Bronchial epithelial cell (primary cell): ENCODE data around the gene PRKCB. TPM values are rescaled to one million over a fixed set of nuclear protein-coding genes. Genes with fewer than 3 reads are reported as not detected.
"Not testable (repeated sequence)": the region's sequence is repeated elsewhere in the genome, so short reads cannot be mapped to it uniquely, and the experiment has no call there.

Experiments
- DNase-seq: peaks from one replicate; pipeline ENCODE4 v3.0.0-alpha.2; 2010; ENCODE audit warnings: low read depth
- FAIRE-seq: peaks from 2 replicates; lab custom pipeline; 2011; peaks lifted over from hg19 to GRCh38; lab: Jason Lieb, UNC
- H3K27me3 ChIP-seq: 2 replicates; pipeline ENCODE4 v1.5.1; 2011; ENCODE audit warnings: low read length; ENCODE audit not compliant: control insufficient read depth, insufficient read depth
- H3K36me3 ChIP-seq: 2 replicates; pipeline ENCODE4 v1.5.1; 2011; ENCODE audit warnings: low read length; ENCODE audit not compliant: control insufficient read depth, insufficient read depth
- H3K4me3 ChIP-seq: 2 replicates; pipeline ENCODE4 v1.5.1; 2011; ENCODE audit warnings: mild to moderate bottlenecking, low read depth, low read length, control low read depth
- CTCF ChIP-seq: IDR thresholded peaks from 2 replicates; pipeline ENCODE4 v1.5.1; 2011; ENCODE audit warnings: mild to moderate bottlenecking, moderate library complexity, low read length, control low read depth, inconsistent platforms; ENCODE audit not compliant: insufficient read depth, severe bottlenecking
- total RNA-seq: library from RNA; depleted of rRNA; stranded (reverse); fragments of >200 nt; gene quantifications from 2 replicates; pipeline ENCODE4 v1.2.1, GENCODE V29; 2014

PRKCB gene
- total RNA-seq, 1 donor from 2014 or later, result not detected

DNA sequence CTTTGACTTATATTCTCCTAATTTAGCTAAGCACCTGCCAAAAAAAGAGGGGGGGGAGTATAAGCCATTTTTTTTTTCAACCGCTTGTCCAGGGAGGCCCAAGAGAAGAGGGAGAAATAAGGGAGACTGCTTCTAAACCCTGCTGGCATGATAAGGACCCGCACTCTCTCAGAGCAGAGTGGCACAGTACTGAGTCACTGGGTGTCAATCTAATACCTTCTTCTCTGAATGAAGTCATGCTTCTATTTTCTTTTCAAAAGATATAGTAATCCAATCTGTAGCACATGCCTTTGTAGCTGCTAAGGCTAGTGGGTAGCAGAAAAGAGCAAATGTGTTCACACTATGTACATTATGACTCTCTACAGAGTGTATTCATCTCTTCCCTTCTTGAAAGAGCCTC is 385.4 kb downstream of the PRKCB start:
- Histone ChIP-seq H3K36me3 (no peaks in the 10 kb centered on the region), H3K4me3 (no peak overlapping the region), H3K27me3 (no peaks in the 10 kb centered on the region)
- no peak for TF ChIP-seq CTCF
- DNase-seq, result no peak
- FAIRE-seq, result no peak

DNA sequence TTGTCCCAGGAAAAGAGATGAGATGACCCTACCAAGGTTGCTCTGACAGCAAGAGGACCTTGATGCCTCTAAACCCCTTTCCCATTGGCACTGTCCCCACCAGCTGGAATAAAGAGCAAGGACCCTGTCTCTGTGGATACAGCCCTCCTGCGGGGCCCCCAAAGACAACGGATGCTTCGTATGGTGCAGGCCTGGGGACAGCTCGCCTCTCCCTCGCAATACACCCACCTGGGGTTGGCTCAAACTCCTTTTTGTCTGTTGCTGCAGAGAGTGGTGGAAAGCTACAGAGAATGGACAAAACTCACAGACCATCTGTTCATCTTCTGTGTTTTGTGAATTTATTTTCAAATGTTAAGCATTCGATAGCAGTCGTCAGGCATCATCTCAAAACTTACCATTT is 392.7 kb downstream of the PRKCB start:
- H3K4me3 ChIP-seq, result no peak overlapping the region
- no peaks in the 10 kb centered on the region for H3K36me3 ChIP-seq
- H3K27me3 ChIP-seq, result no peaks in the 10 kb centered on the region
- no peak for TF ChIP-seq CTCF
- DNase-seq, result no peak
- FAIRE-seq, result no peak

- FAIRE-seq (no peak), DNase-seq (no peak)
- H3K36me3 ChIP-seq, result no peaks in the 10 kb centered on the region
- H3K27me3 ChIP-seq, result no peaks in the 10 kb centered on the region
- no peak overlapping the region for H3K4me3 ChIP-seq
- TF ChIP-seq CTCF, result no peak
These were observed 397.2 kb downstream of the PRKCB start for GRCh38 chr16:24232936-24233335.

DNA sequence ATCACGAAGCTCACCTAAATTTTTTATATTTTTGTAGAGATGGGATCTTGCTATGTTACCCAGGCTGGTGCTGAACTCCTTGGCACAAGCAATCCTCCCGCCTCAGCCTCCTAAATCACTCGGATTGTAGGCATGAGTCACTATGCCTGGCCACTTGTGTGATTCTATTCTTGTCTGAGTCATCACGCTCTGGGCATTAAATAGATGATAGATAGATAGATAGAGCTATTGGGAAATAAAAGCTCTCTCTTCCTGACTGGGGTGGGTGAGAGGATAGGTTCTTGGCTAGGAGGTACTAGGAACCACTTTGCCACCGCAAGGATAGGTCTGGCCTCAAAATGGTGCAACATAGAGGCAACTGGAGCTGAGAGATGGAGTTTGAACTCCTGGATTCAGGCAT is 399.0 kb downstream of the PRKCB start:
- no peak for TF ChIP-seq CTCF
- H3K27me3 ChIP-seq, result no peaks in the 10 kb centered on the region
- H3K36me3 ChIP-seq, result no peaks in the 10 kb centered on the region
- no peak for FAIRE-seq
- DNase-seq, result no peak
- H3K4me3 ChIP-seq, result no peak overlapping the region

- FAIRE-seq (no peak), DNase-seq (no peak)
- H3K4me3 ChIP-seq, result no peak overlapping the region
- H3K36me3 ChIP-seq, result no peaks in the 10 kb centered on the region
- no peak for TF ChIP-seq CTCF
- no peaks in the 10 kb centered on the region for H3K27me3 ChIP-seq
These were observed 400.0 kb downstream of the PRKCB start for GRCh38 chr16:24235806-24236205.

DNA sequence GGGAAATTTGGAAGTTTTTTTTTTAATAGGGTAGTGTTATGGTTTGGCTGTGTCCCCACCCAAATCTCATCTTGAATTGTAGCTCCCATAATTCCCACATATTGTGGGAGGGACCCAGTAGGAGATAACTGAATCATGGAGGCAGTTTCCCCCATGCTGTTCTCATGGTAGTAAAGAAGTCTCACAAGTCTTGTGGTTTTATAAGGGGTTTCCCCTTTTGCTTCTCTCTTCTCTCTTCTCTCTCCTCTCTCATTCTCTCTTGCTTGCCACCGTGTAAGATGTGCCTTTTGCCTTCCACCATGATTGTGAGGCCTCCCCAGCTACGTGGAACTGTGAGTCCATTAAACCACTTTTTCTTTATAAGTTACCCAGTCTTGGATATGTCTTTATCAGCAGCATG is 403.1 kb downstream of the PRKCB start:
- H3K36me3 ChIP-seq, FAIRE-seq, H3K4me3 ChIP-seq, DNase-seq, H3K27me3 ChIP-seq: not testable (repeated sequence)
